ENCODE data around the gene NUP93.

DNA sequence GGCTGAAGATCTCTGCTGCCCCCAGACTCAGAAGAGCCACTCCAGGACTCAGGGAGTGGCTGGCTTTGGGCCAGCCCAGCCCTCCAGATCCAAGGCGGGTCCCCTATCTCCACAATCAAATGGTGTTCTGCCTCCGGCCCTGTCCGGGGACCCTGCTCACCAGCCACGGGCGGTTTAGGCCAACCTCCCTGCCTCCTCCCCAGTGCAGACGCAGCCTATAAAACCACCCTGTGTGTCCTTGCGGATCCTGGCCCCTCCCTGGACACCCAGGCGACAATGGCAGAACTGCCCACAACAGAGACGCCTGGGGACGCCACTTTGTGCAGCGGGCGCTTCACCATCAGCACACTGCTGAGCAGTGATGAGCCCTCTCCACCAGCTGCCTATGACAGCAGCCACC is 135.0 kb downstream of the NUP93 start, which contains the start of gene SLC12A3:
- TF ChIP-seq EZH2 (optimal IDR thresholded peaks at IDR 0.05; ENCODE audit: low read depth, low read length), result no peak
- TF ChIP-seq, protein P1, sequence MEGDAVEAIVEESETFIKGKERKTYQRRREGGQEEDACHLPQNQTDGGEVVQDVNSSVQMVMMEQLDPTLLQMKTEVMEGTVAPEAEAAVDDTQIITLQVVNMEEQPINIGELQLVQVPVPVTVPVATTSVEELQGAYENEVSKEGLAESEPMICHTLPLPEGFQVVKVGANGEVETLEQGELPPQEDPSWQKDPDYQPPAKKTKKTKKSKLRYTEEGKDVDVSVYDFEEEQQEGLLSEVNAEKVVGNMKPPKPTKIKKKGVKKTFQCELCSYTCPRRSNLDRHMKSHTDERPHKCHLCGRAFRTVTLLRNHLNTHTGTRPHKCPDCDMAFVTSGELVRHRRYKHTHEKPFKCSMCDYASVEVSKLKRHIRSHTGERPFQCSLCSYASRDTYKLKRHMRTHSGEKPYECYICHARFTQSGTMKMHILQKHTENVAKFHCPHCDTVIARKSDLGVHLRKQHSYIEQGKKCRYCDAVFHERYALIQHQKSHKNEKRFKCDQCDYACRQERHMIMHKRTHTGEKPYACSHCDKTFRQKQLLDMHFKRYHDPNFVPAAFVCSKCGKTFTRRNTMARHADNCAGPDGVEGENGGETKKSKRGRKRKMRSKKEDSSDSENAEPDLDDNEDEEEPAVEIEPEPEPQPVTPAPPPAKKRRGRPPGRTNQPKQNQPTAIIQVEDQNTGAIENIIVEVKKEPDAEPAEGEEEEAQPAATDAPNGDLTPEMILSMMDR (IDR thresholded peaks at IDR 0.05; ENCODE audit: low read length), result no peak

Measured in MM.1S (cell line).